Panc1 (cell line): Measurements from ENCODE around the gene SYT2. TPM values are rescaled to one million over a fixed set of nuclear protein-coding genes. Genes with fewer than 3 reads are reported as not detected.

Experiments
- ATAC-seq: fragments of 200-7000 bp; cut with Tn5 transposase; 2 replicates; pipeline ENCODE4 v1.9.1; 2020; ENCODE audit warnings: mild to moderate bottlenecking, moderate library complexity
- BruUV-seq: library from RNA; stranded (reverse); fragments of 400-500 nt; replicated peaks from 2 replicates; lab custom pipeline; 2021; lab: Mats Ljungman, UMichigan
- CTCF ChIA-PET: fragments of 300-600 bp; sonication (Branson Sonifier 250); formaldehyde crosslinking; loops from one replicate; lab custom pipeline; 2022; ENCODE audit warnings: antibody characterized with exemption; lab: Charles Lee
- POLR2A ChIA-PET: fragments of 300-600 bp; sonication (Branson Sonifier 250); formaldehyde crosslinking; loops from one replicate; lab custom pipeline; 2022; ENCODE audit warnings: antibody characterized with exemption; lab: Charles Lee
- DNase-seq: peaks from one replicate; pipeline ENCODE4 v3.0.0-alpha.2; 2010; ENCODE audit warnings: low read depth, low spot score
- H3K27ac ChIP-seq: 2 replicates; pipeline ENCODE4 v1.5.1; 2011; ENCODE audit warnings: mild to moderate bottlenecking, low read length, inconsistent platforms
- H3K27me3 ChIP-seq: fragments of 200-500 bp; sonication (Bioruptor generic); 2 replicates; pipeline ENCODE4 v1.6.0; 2014; ENCODE audit warnings: low read length, inconsistent platforms; ENCODE audit not compliant: control insufficient read depth, insufficient read depth
- H3K36me3 ChIP-seq: fragments of 200-500 bp; sonication (Bioruptor generic); 2 replicates; pipeline ENCODE4 v1.5.1; 2014; ENCODE audit warnings: inconsistent platforms, mild to moderate bottlenecking, low read length, moderate library complexity; ENCODE audit not compliant: control insufficient read depth, insufficient read depth
- H3K4me1 ChIP-seq: 2 replicates; pipeline ENCODE4 v1.5.1; 2011; ENCODE audit warnings: inconsistent platforms, mild to moderate bottlenecking, low read length, moderate library complexity; ENCODE audit not compliant: control insufficient read depth, insufficient read depth
- H3K4me3 ChIP-seq, 2 experiments: 2 replicates each; pipeline ENCODE4 v1.5.1; 2011 to 2012; ENCODE audit warnings: low read depth in 2 of 2, low read length in 2 of 2, mild to moderate bottlenecking in 2 of 2, inconsistent platforms in 1 of 2, moderate library complexity in 1 of 2
- H3K9me3 ChIP-seq: fragments of 200-500 bp; sonication (Bioruptor generic); 2 replicates; pipeline ENCODE4 v1.5.1; 2014; ENCODE audit warnings: low read depth, mild to moderate bottlenecking, inconsistent platforms, low read length, moderate library complexity; ENCODE audit not compliant: control insufficient read depth, insufficient read depth
- CTCF ChIP-seq: fragments of 450-650 bp; IDR thresholded peaks from 2 replicates; pipeline ENCODE4 v1.5.1; 2017; ENCODE audit warnings: mild to moderate bottlenecking
- POLR2AphosphoS5 ChIP-seq: IDR thresholded peaks from 2 replicates; pipeline ENCODE4 v1.6.1; 2012; ENCODE audit warnings: mild to moderate bottlenecking, low read depth, low read length, moderate library complexity
- REST ChIP-seq, 2 experiments: IDR thresholded peaks; 2 replicates each; pipeline ENCODE4 v1.6.1; 2011 to 2012; ENCODE audit warnings: low read depth in 2 of 2, control low read depth in 1 of 2, low read length in 1 of 2, mild to moderate bottlenecking in 1 of 2, moderate library complexity in 1 of 2; ENCODE audit not compliant: insufficient read depth in 1 of 2
- SIN3A ChIP-seq: IDR thresholded peaks from 2 replicates; pipeline ENCODE4 v1.6.1; 2012; ENCODE audit warnings: low read depth, mild to moderate bottlenecking, low read length, moderate library complexity, borderline replicate concordance; ENCODE audit not compliant: insufficient read depth
- TCF7L2 ChIP-seq: IDR thresholded peaks from 2 replicates; pipeline ENCODE4 v1.6.1; 2011; ENCODE audit warnings: mild to moderate bottlenecking, low read depth, low read length, inconsistent platforms
- in situ Hi-C: cut with HindIII; loops from 2 replicates; pipeline ENCODE4 v1.10.0; 2016; ENCODE audit warnings: low sequenced_read_pairs, low pct_unique_long_range_greater_than_20kb
- intact Hi-C: fragments of 100-400 bp; cut with micrococcal nuclease; formaldehyde crosslinking; loops from one replicate; pipeline ENCODE4 v1.10.0; 2022; ENCODE audit not compliant: unreplicated experiment
- total RNA-seq: library from RNA; stranded (reverse); gene quantifications from one replicate; pipeline ENCODE4 v1.2.1, GENCODE V29; 2021; ENCODE audit not compliant: unreplicated experiment

The SYT2 gene
- total RNA-seq, 1 experiment from 2014 or later = 0.03 TPM

DNA sequence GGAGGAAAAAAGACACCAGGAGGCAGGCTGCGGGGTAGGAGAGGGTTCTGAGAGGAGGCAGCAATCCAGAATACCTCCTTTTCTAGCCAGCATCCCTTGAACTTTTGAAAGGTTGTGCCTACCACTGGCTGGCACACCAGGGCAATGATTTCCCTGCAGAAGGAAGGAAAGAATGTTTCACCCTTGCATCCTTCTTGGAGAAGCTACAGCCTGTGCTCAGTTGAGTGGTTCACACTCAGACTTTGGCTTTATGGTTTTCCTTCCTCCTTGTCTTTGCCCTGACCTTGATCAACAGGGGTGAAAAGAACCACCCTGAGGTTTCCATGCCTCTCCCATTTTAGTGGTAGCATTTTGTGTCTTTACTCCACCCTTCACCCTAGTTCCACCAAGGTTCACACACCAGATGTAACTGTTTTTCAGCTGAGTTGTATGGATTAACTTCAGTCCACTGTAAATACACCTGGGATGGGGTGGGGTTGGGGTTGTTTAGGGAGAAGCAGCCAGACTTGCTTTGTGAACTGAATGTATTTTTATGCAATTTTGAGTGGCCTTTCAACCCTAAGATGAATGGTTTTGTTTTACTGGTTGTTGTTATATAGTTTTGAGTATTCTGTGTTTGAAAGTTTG is 122.3 kb downstream of the SYT2 start:
- DNase-seq (no peak), ATAC-seq (no peak)
- no peak overlapping the region for H3K4me3 ChIP-seq
- H3K27ac ChIP-seq = peak overlapping the region; percentile 36; the same call in 1 of the 2 replicates
- no peaks in the 10 kb centered on the region for H3K9me3 ChIP-seq
- POLR2A ChIA-PET = no interaction called here
- in situ Hi-C loops = no loop called here
- TF ChIP-seq SIN3A (no peak), CTCF (no peak), TCF7L2 (no peak), REST (IDR thresholded peaks at IDR 0.05; ENCODE audit: insufficient read depth in 1 of 2, low read depth in 2 of 2, low read length in 1 of 2) (no peak)
- peaks cover 13% of the 10 kb centered on the region for H3K4me1 ChIP-seq
- no TSS peak for BruUV-seq
- intact Hi-C loops = no loop called here
- H3K27me3 ChIP-seq = no peaks in the 10 kb centered on the region
- no peaks in the 10 kb centered on the region for H3K36me3 ChIP-seq
- CTCF ChIA-PET = no interaction called here

DNA sequence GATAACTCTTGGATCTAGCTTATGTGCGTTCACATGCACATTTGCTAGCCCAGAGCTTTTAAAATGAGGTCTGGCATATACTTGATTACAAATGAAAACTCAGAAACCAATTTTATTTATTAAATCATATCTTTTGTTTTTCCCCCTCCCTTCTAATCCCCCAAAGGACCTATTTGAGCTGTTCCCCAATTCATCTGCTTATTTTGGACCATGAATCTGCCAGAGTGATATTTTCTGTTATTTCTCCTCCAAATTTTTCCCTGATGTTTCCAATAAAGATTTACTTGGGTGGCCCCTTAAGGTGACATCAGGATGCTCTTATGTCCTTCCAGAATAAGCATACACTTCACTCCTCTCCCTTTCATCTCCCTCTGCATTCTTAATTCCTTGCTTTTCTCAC is 123.4 kb downstream of the SYT2 start:
- Histone ChIP-seq H3K27me3 (no peaks in the 10 kb centered on the region), H3K27ac (no peak overlapping the region), H3K4me3 (no peak overlapping the region), H3K4me1 (peaks cover 13% of the 10 kb centered on the region), H3K36me3 (no peaks in the 10 kb centered on the region), H3K9me3 (no peaks in the 10 kb centered on the region)
- TF ChIP-seq SIN3A = no peak
- no peak for TF ChIP-seq POLR2AphosphoS5
- TF ChIP-seq TCF7L2 = no peak
- ChIA-PET POLR2A (no interaction called here), CTCF (interaction anchor here (0.6 kb wide), 1 partner anchor 395 kb away, joined by 5 read pairs; no protein-coding TSS in a partner anchor)
- DNase-seq (no peak), ATAC-seq (no peak)
- intact Hi-C loops (no loop called here), in situ Hi-C loops (no loop called here)
- BruUV-seq = no TSS peak
